T-helper 2 cell treated with Interferon-gamma antibody and Interleukin-4, amounts not matched to agents 5 μg/mL and 100 μg/mL, for 36 hours (primary cell): ENCODE results near the gene SRP14.
"Not testable (repeated sequence)": the region's sequence is repeated elsewhere in the genome, so short reads cannot be mapped to it uniquely, and the experiment has no call there.

ENCODE experiments used
- DNase-seq: peaks from one replicate; pipeline ENCODE4 v3.0.0; 2021; ENCODE audit warnings: low spot score
- H3K27ac Mint-ChIP-seq: one replicate; pipeline ENCODE4 v1.8.0; 2021; ENCODE audit warnings: mild to moderate bottlenecking, mixed read lengths
- H3K27me3 Mint-ChIP-seq: one replicate; pipeline ENCODE4 v1.8.0; 2021; ENCODE audit warnings: low read depth, mixed read lengths
- H3K36me3 Mint-ChIP-seq: one replicate; pipeline ENCODE4 v1.8.0; 2021; ENCODE audit warnings: low read depth, mixed read lengths
- H3K4me1 Mint-ChIP-seq: one replicate; pipeline ENCODE4 v1.8.0; 2021; ENCODE audit warnings: low read depth, mixed read lengths
- H3K4me3 Mint-ChIP-seq: one replicate; pipeline ENCODE4 v1.8.0; 2022; ENCODE audit warnings: mild to moderate bottlenecking, moderate library complexity, mixed read lengths
- H3K9me3 Mint-ChIP-seq: one replicate; pipeline ENCODE4 v1.8.0; 2021; ENCODE audit warnings: mixed read lengths

The SRP14 gene

GRCh38 chr15:40035182-40035581, 3.8 kb downstream of the SRP14 start:
- H3K9me3 Mint-ChIP-seq, DNase-seq, H3K27ac Mint-ChIP-seq, H3K4me3 Mint-ChIP-seq, H3K27me3 Mint-ChIP-seq: not testable (repeated sequence)
- Mint-ChIP-seq H3K4me1 (peaks cover 23% of the 10 kb centered on the region), H3K36me3 (peaks cover 61% of the 10 kb centered on the region)

GRCh38 chr15:40034186-40034946, 4.6 kb downstream of the SRP14 start:
- Mint-ChIP-seq H3K4me3 (no peak overlapping the region), H3K27me3 (no peaks in the 10 kb centered on the region), H3K36me3 (peaks cover 61% of the 10 kb centered on the region), H3K9me3 (no peaks in the 10 kb centered on the region), H3K4me1 (peaks cover 19% of the 10 kb centered on the region), H3K27ac (no peak overlapping the region)
- no peak for DNase-seq

DNA sequence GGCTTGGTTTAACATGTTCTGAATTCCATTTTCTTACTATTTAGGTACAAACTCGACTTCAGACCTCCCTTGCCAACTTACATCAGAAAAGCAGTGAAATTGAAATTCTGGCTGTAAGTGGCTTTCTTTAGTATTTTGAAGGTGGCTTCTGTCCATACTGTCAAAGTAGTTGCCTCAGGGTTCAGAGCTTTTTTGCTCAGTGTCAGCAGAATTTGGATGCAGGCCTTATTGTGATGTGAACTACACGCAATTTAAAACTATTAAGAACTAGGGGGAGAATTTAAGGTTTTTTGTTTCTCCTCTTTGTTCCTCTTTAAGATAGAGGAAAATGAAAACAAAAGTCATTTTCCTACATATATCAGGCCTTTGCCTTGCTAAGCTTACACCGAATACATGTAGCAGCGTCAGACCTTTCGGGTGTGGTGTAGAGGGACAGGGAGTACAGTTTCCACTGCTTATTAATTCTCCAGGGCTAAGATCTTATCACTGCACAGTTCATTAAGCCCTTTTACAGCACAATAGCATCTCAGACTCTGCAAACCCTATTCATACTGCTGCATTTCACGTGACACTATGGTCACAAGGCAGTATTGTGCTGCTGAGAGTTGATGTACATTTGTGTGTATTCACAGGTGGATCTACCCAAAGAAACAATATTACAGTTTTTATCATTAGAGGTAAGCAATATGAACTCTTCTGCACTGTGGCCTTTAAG, 6.7 kb downstream of the SRP14 start:
- Mint-ChIP-seq H3K4me3 (no peak overlapping the region), H3K4me1 (peaks cover 9% of the 10 kb centered on the region), H3K36me3 (peaks cover 48% of the 10 kb centered on the region), H3K9me3 (no peaks in the 10 kb centered on the region), H3K27ac (no peak overlapping the region), H3K27me3 (no peaks in the 10 kb centered on the region)
- DNase-seq: no peak

DNA sequence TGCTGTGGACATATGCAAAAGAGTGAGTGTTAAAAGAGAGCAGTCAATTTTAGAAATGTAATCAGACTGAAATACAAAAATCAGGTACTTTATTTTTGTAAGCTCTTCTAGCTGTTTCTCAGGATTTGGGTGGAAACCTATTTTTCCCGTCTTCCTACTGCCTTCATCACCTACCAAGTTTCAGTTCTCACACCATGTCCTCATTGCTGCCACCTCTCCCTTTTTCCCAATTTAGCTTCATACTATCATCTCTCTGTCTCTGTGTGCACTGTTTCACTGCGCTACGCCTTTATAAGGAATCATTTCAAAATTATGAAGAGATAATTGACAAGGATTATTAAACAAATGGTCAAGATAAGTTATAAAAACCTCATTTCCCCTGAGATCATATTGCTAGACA, 7.7 kb downstream of the SRP14 start:
- Mint-ChIP-seq H3K27ac (no peak overlapping the region), H3K9me3 (no peaks in the 10 kb centered on the region), H3K4me3 (no peak overlapping the region), H3K36me3 (peaks cover 42% of the 10 kb centered on the region), H3K27me3 (no peaks in the 10 kb centered on the region), H3K4me1 (peaks cover 1% of the 10 kb centered on the region)
- DNase-seq: no peak

DNA sequence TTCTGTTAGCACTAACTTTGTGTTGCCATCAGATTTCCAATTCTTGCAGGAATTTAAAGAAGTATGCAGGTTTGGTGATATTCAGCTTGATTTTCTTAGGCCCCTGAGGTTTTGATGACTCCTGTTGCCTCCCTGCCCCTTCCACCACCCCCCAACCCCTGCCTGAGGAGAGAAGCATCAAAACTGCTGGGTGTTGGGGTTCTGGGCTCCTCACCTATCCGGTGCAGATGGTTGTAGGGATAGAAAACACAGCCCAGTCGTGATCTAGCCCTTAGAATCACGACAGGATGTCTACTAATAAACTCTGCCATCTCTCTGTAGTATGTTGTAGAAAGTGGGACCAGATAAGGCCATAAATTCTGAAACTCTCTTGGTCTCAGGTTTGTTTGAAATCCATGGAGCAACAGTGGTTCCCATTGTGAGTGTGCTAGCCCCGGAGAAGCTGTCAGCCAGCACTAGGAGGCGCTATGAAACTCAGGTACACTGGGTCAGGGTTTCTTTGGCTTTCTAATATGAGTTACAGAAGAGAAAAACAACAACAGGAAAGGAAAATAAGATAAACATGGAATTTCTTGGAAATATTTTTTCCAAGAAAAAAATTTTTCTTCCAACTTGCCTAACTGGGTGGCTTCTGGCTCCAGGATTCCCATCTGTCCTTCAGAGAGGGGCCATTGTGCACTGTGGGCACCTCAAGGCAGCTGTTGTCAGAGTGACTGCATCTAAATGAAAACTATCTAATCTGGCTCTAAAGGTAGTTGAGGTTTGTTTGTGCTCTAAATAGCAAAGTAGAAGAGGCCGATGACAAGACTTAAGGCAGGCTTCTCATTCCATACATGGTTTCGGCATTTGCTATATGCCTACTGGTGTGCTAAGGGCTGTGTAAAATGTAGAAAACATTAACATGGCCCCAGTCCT, 8.7 kb downstream of the SRP14 start:
- Mint-ChIP-seq H3K9me3 (no peaks in the 10 kb centered on the region), H3K4me1 (no peaks in the 10 kb centered on the region), H3K27ac (no peak overlapping the region), H3K27me3 (no peaks in the 10 kb centered on the region), H3K36me3 (peaks cover 35% of the 10 kb centered on the region), H3K4me3 (no peak overlapping the region)
- DNase-seq: no peak

DNA sequence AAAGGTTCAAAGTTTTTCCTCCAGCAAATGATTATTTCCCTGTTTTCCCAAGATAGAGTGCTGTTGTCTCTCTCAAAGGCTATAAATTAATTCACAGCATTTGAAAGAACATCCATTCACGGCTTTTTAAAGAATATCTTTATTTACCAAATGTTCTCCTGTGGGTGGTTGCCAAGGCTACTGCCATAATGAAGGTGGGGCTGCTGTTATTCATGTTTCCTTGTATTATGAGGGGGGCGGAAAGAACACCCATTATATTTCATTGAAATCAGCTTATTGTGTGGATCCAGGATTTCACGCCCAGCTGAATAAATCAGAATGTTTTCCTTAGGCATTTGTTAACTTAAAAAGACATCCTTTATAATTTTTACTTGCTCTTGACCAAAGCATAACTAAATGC, 10.1 kb downstream of the SRP14 start:
- peaks cover 29% of the 10 kb centered on the region for H3K36me3 Mint-ChIP-seq

DNA sequence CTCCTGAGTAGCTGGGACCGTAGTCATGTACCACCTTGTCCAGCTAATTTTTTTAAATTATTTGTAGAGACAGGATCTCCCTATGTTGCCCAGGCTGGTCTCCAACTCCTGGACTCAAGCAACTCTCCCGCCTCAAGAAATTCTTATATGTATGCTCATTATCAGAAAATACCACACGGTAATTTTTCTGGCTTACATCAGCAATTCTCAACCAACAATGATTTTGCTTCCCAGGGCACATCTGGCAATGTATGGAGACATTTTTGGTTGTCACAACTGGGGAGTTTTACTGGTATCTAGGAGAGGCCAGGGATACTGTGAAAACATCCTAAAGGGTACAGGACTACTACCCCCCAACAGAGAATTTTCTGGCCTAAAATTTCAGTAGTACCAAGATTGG, 10.8 kb downstream of the SRP14 start:
- no peak for DNase-seq
- H3K27me3 Mint-ChIP-seq: no peaks in the 10 kb centered on the region
- peaks cover 33% of the 10 kb centered on the region for H3K36me3 Mint-ChIP-seq
- no peak overlapping the region for H3K27ac Mint-ChIP-seq
- no peaks in the 10 kb centered on the region for H3K9me3 Mint-ChIP-seq
- H3K4me3 Mint-ChIP-seq: no peak overlapping the region
- no peaks in the 10 kb centered on the region for H3K4me1 Mint-ChIP-seq

More for the DNA sequence above, 10.1 kb downstream of the SRP14 start:
- Mint-ChIP-seq H3K27me3 (no peaks in the 10 kb centered on the region), H3K27ac (no peak overlapping the region), H3K4me1 (no peaks in the 10 kb centered on the region), H3K4me3 (no peak overlapping the region), H3K9me3 (no peaks in the 10 kb centered on the region)
- no peak for DNase-seq

DNA sequence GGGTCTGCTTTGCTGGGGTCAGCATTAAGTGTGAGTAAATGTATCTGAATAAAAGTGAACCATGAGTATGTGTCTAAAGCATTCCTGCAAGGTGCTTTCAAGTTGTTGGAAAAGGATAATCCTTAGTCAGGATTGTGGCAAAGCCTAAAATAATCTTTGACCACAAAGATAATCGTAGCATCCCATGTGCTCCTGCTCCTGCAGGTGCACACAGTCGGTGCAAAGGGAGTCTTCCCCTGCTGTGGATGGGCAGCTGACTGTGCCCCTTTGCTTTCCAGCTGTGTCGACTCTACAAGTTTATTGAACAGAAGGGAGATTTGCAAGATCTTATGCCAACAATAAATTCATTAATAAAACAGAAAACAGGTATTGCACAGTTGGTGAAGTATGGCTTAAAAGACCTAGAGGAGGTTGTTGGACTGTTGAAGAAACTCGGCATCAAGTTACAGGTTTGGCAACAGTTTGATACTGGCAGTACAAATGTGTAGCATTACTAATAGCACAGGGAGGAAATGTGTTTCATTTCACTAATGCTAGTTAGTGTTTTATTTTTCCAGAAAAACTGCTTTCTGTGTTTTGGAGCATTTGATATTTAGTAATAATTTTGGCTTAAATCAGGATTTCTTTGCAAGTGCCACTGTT, 22.6 kb downstream of the SRP14 start:
- Mint-ChIP-seq H3K36me3 (peaks cover 56% of the 10 kb centered on the region), H3K27ac (no peak overlapping the region)

DNA sequence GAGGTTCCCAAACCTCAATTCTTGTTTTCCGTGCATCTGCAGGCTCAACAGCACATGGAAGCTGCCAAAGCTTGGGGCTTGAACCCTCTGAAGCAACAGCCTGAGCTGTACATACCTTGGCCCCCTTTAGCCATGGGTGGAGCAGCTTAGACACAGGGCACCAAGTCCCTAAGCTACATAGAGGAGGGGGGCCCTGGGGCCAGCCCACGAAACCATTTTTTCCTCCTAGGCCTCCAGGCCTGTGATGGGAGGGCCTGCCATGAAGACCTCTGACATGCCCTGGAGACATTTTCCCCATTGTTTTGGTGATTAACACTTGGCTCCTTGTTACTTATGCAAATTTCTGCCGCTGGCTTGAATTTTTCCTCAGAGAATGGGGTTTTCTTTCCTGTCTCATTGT, 24.6 kb downstream of the SRP14 start:
- Mint-ChIP-seq H3K4me1 (no peaks in the 10 kb centered on the region), H3K36me3 (peaks cover 46% of the 10 kb centered on the region), H3K9me3 (peaks cover 27% of the 10 kb centered on the region), H3K27me3 (no peaks in the 10 kb centered on the region), H3K27ac (no peak overlapping the region), H3K4me3 (no peak overlapping the region)
- no peak for DNase-seq

More for the DNA sequence above, 22.6 kb downstream of the SRP14 start:
- H3K4me1 Mint-ChIP-seq: no peaks in the 10 kb centered on the region
- H3K4me3 Mint-ChIP-seq: no peak overlapping the region
- H3K27me3 Mint-ChIP-seq: no peaks in the 10 kb centered on the region
- no peak for DNase-seq
- peaks cover 27% of the 10 kb centered on the region for H3K9me3 Mint-ChIP-seq

DNA sequence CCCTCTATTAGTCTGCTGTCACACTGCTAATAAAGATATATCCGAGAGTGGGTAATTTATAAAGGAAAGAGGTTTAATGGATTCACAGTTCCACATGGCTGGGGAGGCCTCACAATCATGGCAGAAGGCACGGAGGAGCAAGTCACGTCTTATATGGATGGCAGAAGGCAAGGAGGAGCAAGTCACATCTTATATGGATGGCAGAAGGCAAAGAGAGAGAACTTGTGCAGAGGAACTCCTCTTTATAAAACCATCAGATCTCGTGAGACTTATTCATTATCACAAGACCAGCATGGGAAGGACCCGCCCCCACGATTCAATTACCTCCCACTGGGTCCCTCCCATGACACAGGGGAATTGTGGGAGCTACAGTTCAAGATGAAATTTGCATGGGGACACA, 25.6 kb downstream of the SRP14 start:
- not testable (repeated sequence) for H3K27ac Mint-ChIP-seq, H3K4me3 Mint-ChIP-seq, DNase-seq, H3K4me1 Mint-ChIP-seq, H3K27me3 Mint-ChIP-seq
- Mint-ChIP-seq H3K36me3 (peaks cover 52% of the 10 kb centered on the region), H3K9me3 (peaks cover 27% of the 10 kb centered on the region)

DNA sequence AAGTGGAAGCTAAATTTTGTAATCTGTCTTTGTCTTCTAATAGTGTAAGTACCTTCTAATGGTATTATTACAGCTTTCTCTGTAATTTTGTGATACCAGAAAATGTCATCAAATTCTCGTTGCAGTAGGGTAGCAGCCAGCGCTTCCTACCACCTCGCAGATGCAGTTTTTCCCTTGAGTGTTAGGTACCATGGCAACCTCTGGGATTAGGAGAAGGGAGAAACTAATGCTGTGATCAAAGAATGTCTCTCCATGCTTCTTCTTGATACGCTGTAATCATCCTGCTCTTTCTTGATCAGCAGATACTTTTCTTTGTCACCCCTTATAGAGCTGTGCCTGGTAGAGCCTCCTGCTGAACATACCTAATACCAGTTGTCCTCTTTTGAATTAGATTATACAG, 27.7 kb downstream of the SRP14 start:
- H3K9me3 Mint-ChIP-seq: peaks cover 27% of the 10 kb centered on the region
- no peak overlapping the region for H3K27ac Mint-ChIP-seq
- no peak overlapping the region for H3K4me3 Mint-ChIP-seq
- no peaks in the 10 kb centered on the region for H3K4me1 Mint-ChIP-seq
- peaks cover 52% of the 10 kb centered on the region for H3K36me3 Mint-ChIP-seq
- H3K27me3 Mint-ChIP-seq: no peaks in the 10 kb centered on the region
- no peak for DNase-seq

- H3K4me1 Mint-ChIP-seq: no peaks in the 10 kb centered on the region
- peaks cover 46% of the 10 kb centered on the region for H3K36me3 Mint-ChIP-seq
- no peak overlapping the region for H3K27ac Mint-ChIP-seq
- H3K9me3 Mint-ChIP-seq: peaks cover 25% of the 10 kb centered on the region
- no peak overlapping the region for H3K4me3 Mint-ChIP-seq
- DNase-seq: no peak
- H3K27me3 Mint-ChIP-seq: no peaks in the 10 kb centered on the region
Measured at GRCh38 chr15:40010686-40011085, 28.3 kb downstream of the SRP14 start.

DNA sequence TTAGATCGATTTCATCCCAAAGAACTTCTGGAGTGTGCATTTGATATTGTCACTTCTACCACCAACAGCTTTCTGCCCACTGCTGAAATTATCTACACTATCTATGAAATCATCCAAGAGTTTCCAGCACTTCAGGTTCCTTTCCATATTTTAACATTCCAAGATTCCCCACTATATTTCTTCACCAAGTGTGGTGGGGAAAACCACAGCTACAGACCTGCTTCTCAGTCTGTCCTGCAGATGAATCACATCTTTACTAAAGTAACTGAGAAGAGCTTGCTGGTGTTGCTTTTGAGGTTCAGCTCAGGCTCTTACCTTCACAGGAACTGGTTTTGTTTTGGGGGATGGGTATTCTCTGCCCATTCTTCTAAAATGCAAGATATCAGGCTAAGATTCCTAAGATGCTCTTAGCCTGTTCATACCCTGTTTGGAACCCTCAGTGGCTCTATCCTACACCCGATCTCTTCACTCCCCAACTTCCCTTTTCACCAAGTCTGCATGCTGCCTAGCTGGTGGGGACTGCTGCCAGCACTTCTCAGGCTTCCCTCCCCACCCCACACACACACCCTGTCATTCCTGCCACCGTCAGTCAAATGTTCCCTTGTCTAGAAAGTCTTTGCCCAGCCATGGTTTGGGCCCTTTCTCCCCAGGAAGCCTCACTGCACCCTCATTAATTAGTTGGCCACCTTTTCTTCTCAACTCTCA, 30.8 kb downstream of the SRP14 start:
- H3K27me3 Mint-ChIP-seq: no peaks in the 10 kb centered on the region
- no peak overlapping the region for H3K27ac Mint-ChIP-seq
- no peak overlapping the region for H3K4me3 Mint-ChIP-seq
- no peak for DNase-seq
- peaks cover 2% of the 10 kb centered on the region for H3K4me1 Mint-ChIP-seq
- peaks cover 1% of the 10 kb centered on the region for H3K9me3 Mint-ChIP-seq
- peaks cover 29% of the 10 kb centered on the region for H3K36me3 Mint-ChIP-seq
